ENCODE data around the gene NRXN2.

- no peak for TF ChIP-seq EZH2 (IDR thresholded peaks at IDR 0.05; ENCODE audit: insufficient read depth, poor library complexity, severe bottlenecking)
- TF ChIP-seq EZH2phosphoT487 (IDR thresholded peaks at IDR 0.05; ENCODE audit: insufficient read depth, low read depth): no peak
Measured at GRCh38 chr11:64581057-64581523, 141.9 kb downstream of the NRXN2 start.

All from GM23248 (cell line).